RPMI7951 (cell line): Measurements from ENCODE around the gene TDRD10. TPM values are rescaled to one million over a fixed set of nuclear protein-coding genes. Genes with fewer than 3 reads are reported as not detected.
"Not testable (repeated sequence)": the region's sequence is repeated elsewhere in the genome, so short reads cannot be mapped to it uniquely, and the experiment has no call there.

Experiments
- DNase-seq: peaks from one replicate; pipeline ENCODE4 v3.0.0-alpha.2; 2012; ENCODE audit warnings: low read depth
- total RNA-seq: library from RNA; depleted of rRNA; stranded (reverse); fragments of >200 nt; shearing (Covaris generic); gene quantifications from 2 replicates; pipeline ENCODE4 v1.2.3, GENCODE V29; 2014

TDRD10 gene
- total RNA-seq, 1 experiment from 2014 or later = not detected

DNA sequence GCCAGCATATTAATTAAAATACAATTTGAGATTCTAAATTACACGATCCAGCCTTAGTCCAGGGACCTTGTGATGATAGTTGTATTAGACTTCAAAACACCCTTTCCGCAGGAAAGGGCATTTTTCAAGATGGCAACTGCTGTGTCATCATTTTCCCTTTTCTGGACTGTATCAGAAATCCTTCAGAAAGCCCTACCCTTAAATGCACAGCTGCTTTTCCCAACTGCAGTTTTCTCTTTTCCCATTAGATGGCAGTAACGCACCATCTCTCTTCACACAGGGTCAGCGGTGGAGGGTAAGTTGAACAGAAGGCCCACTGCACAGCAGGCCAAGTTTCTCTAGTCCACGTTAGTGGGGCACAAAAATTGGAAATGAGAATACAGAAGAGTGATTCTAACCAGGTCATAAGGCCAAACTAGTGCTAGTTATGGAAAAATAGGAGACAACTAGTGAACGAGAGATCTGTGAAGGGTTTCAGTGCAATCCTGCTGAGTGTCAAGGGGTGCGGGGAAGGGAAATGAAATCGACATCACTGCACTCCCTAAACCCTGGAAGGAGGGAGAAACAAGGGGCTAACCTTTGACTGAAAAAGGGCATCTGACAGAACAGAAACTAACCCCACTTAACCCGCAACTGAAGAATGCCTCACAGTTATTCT lies 22.1 kb upstream of the TDRD10 start:
- peak; percentile 72 for DNase-seq

DNA sequence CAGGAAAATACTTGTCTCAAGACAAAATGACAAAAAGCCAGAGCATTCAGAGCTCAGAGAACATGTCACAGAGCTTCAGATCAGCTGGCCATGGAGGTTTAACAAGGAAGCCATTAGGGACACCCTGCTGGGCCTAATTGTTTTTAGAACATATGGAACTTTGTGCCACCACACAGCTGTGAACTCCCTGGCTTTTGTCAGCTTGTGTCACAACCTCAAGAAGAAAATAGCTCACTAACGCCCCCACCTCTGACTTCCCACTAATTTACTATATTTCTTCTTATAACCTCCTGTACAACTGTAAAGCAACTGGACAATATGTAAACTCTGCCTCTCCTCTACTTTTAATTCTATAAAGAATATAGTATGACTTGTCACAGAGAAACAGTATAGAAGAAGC lies 21.0 kb upstream of the TDRD10 start:
- no peak for DNase-seq

DNA sequence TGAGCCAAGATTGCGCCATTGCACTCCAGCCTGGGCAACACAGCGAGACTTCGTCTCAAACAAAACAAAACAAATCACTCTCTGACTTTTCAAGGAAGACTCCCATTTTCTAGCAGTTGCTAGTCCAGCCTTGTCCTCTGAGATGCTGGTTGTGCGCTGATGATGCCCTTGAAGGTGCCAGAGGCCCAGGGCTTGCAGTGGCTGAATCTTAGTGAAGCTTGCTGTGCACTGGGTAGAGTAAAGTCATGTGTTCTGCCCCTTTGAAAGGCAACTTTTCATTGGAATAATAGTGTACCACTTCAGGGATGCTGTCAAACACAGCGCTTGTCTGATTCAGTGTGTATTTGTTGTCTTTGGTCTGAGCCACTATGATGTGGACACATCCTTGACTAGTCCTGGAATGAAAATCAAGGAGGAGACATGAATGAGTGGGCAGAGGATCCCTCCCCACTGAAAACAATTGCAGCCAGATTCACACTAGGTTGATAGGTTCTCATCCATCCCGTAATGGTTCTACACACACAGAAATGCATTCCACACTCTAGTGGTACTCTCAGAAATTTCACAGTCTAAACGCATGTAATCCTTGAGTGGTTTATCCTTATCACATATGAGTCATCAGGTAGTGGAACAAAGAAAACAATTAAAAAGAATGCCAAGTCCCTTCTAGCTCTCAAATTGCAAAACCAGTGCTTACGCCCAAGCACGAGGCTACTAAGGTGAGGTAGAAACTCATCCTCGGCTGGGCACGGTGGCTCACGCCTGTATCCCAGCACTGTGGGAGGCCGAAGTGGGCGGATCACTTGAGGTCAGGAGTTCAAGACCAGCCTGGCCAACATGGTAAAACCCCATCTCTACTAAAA lies 17.8 kb upstream of the TDRD10 start:
- DNase-seq = peak; percentile 58

DNA sequence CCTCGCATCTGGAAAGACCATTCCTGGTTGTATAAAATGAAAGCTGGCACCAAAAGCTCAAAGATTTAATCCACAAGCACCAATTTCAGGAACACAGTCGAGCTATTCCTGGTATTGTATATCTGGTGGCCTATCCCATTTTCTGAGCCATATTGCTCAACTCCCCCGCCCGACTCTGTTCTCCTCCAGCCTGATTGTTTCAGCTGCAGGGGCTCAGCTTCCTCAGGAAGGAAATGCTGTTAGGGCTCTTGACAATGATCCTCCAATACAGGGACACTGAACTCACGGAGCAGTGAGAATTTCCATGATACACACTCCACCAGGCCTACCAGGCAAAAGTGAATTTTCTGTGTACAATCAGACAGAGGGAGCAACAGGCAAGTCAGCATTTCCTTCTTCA lies 16.9 kb upstream of the TDRD10 start:
- DNase-seq = no peak

DNA sequence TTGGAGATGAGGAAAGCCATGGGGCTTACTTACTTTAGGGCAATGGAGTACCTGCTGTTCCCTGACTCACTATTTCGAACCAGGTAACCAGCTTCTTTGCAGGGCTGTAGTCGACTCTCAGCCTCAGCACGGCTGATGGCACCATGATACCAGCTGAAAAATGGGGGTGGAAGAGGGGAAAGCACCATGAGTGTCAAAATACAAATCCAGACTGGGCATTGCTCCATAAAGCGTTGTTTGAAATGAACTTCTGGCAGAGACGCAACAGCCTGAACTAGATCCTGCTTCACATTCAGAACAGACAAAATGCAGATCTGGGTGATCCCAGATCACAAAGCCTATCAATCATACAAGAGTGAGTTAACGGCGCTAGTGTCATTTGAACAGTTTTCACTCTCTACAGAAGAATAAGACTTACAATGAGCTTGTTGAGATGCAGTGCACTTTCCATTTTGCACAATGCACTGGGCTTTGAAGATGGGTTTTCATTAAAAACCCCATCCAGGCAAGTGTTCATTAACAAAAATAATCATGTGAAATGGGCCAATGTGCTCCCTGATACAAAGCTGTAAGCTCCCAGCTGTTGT lies 16.0 kb upstream of the TDRD10 start:
- no peak for DNase-seq

DNA sequence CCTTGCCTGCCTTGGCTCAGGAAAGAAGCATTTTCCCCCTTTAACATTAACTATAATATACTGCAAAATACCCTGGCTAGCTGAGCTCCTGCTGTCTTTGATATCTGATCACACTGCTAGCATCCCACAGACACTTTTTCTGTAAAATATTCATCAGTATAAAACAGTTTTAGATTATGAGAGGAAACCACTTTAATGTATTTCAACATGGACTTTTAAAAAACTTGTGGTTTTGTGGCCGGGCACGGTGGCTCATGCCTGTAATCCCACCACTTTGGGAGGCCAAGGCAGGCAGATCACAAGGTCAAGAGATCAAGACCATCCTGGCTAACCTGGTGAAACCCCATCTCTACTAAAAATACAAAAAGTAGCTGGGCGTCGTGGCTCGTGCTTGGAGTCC lies 15.3 kb upstream of the TDRD10 start:
- not testable (repeated sequence) for DNase-seq

DNA sequence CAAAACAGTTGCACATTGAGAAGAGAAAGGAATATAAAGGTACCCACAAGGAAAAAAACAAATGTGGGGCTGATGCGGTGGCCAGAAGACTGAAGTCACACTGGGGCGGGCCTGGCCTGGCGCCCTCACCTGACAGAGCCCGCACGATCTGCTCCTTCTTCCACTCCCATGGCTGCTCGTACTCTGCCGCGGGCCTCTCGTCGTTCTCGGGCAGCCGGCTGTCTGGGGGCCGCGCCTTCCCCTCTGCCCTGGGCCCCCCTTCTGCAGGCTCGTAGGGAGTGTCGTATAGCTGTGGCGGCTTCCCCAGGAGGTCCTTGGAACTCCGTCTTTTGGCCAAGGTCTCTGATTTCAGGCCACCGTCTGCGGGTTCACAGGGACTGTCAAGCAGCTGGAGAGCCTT lies 13.1 kb upstream of the TDRD10 start:
- no peak for DNase-seq

DNA sequence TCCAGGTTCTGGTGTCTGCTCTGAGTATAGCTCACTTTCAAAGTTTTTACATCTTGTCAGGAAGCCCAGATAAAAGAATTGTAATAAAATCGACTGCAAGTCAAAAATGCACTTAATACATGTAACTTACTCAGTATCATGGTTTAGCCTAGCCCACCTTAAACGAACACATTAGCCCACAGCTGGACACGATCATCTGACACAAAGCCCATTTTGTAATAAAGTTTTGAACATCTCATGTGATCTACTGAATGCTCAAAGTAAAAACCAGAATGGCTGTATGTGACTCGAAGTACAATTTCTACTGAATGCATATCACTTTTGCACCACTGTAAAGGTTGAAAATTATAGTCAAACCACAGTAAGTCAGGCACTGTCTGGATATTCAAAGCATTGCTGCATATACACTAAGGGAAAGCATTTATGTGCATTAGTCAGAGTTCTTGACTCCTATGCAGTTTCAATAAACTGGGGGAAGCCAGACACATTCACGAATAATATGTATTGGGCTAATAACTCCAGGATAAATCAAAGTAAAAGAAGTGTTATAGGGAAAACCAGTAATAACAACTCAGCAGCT lies 12.2 kb upstream of the TDRD10 start:
- DNase-seq = no peak

DNA sequence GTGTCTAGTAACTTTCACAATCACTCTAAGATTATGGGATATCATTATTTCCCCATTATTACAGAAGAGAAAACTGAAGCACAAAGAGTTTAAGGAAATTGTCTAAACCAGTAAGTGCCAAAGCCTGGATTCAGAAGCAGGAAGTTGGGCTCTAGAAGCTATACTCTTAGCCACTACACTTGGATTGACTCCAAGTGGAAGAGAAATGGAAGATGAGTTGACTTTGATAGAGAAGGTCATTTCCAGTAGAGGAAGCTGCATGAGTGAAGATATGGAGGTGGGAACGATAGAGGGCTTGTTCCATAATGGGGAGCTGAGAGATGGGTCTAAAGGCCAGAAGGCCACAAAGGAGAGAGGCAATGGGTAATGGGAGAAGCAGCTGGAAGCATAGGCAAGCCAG lies 11.7 kb upstream of the TDRD10 start:
- no peak for DNase-seq

DNA sequence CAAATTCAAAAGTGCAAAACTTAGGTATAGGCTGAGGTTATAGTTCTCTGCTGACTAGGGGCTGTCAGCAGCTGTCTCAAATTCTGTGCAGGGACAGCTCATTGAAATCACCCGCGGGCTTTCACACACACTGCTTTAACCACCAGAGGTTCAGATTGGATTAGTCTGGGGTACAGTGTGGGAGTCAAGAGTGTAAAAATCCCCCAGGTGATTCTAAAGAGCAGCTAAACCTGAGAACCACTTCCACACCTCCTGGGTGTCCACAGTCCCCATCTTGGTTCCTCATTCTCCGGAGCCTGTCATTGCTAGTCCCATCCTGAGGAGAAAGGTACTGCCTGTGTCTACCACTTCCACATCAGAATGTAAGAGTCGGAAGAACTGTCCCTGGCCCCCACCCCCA lies 9.9 kb upstream of the TDRD10 start:
- no peak for DNase-seq

DNA sequence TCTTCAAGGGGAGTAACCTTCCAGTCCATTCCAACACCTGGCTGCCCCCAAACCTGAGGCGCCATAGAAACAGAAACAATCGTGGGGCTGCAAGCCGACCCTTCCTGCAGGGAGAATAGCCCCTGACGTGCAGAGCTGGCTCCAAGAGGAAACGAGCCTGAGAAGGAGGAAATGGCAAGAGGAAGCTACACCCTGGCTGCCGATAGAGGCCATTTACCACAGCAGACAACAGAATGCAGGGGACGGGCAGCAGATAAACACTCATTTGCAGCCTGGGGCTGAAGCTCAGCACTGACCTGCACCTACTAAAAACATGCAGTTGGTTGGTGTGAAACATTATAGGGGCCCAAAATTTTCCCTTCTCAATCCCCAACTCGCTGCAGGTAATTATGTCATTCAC lies 8.7 kb upstream of the TDRD10 start:
- no peak for DNase-seq

DNA sequence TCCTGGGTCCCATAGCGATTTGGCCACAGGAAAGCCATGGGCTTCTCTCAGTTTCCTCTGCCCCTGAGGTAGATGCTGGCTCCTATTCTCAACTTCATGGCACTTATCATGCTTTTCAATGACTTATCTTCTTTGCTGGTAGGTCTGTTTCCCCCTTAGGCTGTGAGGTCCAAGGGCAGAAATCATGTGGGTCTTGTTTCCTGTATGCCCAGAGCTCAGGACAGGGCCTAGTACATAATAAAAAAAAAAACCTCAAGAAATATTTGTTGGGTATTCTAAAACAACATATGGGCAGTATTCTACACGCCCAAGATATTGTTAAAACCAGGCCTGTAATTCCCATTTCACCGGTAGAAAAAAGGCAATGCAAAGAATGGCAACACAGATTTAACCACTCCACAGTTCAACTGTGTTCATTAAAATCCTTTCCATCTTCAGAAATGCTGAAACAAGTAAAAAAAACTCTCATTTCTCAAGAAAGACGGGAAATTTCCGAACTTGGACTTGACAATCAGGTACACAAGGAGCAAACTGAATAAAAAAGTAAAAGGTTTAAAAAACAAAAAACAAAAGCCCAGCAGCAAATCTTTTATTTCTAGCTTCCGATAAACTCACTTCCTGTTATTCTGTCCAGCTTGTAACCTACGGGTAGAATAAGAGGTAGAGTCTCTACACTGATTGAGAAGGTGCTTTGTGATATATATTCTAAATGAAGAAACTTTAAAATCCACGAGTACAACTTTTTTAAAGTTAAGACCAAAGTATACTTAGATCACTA lies 6.3 kb upstream of the TDRD10 start:
- no peak for DNase-seq

DNA sequence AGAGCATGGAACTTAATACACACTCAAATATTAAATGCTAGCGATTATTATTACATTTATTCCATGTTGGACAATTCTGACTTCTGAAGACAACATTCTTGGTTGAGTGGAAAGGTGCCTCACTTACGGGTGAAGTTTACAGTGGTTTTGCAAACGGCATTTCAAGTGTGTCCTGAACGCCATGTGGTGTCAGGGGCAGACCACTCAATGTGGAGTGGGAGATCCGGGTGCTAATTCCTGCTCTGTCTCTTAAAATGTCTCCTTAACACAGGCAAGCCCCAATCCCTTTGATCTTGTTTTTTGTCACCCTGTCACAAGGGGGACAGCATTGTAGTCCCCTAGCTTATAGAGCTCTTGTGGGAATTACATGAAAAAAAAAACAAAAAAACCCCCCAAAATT lies 5.6 kb upstream of the TDRD10 start:
- no peak for DNase-seq

DNA sequence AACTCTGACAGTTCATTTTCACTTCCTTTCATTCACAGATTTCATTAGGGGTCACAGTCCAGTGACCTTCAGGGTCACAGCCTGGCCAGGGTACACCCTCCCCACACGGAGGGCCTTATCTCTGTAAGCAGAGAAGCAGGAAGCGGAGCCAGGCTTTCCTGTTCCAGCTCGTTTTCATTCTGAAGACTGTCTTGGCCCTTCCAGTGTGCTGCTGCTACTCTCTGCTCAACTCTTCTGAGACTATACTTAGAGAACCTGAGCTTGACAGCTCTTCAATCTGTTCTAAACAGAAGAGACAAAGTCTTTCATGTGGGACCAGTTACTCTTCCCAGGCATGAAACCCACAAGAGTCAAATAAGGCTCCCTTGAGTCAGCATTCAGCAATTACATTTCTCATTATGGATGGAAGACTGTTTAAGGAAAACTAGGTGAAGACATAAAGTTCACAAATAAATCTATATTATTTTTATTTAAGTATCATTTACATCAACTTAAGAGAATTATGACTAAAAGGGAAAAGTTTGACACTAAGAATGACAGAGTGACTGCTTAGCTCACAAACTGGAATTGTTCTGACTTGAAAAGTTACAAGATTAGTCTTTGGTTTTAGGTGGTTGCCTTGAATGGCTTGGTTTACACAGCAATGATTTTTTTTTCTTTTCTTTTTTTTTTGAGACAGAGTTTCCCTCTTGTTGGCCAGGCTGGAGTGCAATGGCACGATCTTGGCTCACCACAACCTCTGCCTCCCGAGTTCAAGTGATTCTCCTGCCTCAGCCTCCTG lies 4.8 kb upstream of the TDRD10 start:
- DNase-seq = no peak

DNA sequence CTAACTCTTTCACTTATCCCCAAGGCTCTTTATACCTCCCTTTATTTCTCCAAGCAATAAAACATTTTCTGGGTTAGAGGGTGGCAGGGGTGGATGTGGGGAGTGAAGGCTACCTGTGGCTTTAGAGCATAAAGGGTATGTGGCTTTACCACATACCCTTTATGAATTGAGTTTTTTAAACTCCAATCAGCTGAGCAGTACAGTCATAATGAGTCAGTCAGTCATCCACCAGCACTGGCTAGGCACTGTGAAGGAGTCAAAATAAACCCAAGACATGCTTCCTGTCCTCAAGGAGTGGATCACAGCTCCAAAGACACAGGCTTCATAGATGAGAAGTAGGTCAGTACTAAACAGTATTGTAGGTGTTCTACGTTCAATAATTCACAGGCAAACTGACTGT lies 2.6 kb upstream of the TDRD10 start:
- DNase-seq = no peak

DNA sequence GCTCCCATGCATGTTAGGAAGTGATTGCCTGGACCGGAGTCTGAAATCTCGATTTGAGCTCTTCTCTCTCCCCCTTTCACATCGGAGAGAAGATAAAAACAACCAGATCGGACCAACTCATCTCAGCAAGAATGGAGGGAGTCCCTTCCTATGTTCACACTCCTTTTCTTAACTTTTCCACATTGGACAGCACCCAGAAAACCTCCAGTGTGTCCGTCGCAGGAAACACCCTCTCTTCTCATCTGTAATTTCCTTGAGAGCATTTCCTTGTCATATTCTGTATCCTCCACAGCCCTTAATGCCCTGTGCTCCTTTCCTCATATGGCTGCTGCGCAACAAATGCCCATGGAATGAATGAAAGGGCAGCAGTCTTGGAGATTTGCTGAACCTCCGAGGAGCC lies 1.5 kb upstream of the TDRD10 start:
- no peak for DNase-seq

DNA sequence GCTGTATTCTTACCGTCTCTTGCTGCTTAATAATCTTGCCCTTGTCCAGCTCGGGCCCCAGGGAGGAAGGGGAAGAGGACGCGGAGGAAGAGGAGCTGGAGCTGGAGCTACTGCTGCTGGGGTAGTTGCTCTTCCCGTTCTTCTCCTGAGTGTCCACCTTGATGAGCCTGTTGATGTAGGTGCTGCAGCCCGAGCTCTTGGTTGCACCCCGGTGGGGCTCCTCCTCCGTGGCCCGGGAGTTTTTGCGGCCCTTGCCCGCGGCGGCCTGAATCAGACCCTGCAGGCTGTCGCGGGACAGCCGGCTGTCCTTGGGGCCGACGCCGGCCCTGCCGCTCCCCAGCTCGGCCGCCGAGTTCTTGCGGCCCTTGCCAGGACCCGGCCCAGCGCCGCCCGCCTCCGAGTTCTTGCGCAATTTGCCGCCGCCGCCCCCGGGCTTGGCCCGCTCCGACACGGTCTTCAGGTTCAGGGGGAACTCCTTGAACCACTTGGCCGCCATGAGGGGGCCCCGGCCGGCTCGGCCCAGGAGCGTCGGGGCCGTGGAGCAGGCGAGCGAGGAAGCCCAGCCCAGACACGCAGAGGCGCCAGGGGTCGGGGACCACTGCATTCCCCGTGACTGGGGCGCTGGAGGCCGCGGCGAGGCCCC lies 475 bp upstream of the TDRD10 start:
- DNase-seq = no peak

DNA sequence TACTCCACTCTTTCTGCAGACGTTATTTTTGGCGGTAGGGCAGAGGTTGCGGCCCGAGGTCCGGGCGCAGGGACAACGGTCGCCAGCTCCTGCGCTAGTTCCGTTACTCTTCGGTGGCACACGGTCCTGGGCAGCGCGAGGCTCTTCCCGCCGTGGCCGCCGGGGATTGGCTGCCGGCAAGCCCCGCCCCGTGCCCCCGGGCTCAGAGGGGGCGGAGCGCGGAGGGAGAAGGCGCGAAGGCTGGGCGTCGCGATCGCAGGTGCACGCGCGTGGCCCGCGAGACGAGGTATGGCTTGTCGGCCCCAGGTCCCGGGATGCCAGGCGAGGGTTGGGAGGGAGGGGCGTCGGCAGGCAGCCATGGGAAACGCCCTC lies 711 bp downstream of the TDRD10 start:
- DNase-seq = no peak

DNA sequence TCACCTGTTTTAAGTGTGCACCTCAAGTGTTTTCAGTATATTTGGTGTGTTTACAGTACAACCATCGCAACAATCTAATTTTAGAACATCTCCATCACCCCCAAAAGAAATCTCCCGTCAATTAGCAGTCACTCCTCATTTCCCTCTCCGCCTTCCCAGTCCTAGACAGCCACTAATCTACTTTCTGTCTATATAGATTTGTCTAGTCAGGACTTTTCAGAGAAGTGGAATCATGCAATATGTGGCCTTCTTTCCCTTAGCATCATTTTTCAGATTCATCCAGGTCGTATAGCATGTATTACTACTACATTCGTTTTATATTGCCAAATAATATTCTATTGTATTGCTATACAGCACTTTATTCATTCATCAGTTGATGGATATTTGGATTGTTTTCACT lies 1.9 kb downstream of the TDRD10 start:
- no peak for DNase-seq

DNA sequence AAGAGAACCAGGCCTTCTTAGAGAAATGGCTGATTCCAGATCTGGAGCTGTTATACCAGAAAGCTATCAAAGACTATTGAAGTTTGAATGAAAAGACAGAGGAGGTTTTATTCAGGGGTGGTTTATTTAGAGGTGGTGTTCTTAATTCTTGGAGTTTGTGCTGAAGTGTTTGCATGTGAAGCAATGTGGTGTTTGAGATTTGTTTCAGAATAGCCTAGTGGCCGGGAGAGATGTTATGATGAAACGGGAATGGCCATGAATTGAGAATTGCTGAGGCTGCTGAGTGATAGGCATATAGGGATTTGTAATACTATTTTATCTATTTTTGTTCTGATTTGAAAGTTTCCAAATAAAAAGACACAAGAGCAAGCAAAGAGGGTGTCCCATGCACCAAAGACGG lies 10.7 kb downstream of the TDRD10 start:
- no peak for DNase-seq

DNA sequence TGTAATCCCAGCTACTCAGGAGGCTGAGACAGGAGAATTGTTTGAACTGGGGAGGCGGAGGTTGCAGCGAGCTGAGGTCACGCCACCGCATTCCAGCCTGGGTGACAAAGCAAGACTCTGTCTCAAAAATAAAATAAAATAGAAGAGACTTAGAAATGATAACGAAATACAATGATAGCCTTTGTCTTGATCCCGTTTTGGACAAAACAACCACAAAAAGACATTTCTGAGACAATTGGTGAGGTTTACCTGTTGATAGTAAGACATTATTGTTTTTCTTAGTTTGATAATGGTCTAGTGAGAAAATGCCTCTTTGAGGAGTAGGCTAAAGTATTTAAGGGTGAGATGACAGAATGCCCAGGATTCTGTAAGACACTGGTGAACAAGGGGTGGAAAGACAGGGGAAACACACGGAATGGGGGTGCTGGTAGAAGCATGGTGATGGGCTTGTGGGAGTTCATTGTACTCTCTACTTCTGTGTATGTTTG lies 12.1 kb downstream of the TDRD10 start:
- DNase-seq = no peak
